ENCODE results near the gene EMX1.

EMX1 gene

DNA sequence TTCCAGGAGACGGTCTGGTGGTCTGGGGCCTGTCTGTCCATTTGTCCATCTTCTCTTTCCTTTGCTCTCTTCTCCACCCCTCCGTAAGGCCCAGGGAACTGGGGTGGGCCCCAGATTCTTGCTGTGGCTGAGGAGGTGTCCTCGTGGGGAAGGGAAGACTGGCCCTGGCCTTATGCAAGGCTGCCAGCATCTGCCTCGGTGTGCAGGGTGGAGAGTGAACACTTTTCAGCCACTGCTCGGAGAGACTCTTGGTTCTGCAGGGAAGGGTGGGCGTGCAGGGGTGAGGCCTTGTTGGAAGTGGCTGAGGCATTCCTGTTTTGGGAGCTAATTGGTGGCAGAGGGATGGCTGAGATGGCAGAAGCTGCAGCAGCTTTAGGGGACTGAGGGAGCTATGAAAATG, 23.0 kb downstream of the EMX1 start:
- no peak for DNase-seq
- TF ChIP-seq EZH2 (IDR thresholded peaks at IDR 0.05; ENCODE audit: borderline replicate concordance, low read depth, low read length, severe bottlenecking), result no peak
- no peak for TF ChIP-seq CTCF (IDR thresholded peaks at IDR 0.05; ENCODE audit: borderline replicate concordance, extremely low read depth, low read length, poor library complexity, severe bottlenecking)
- H3K4me3 ChIP-seq (ENCODE audit: low read depth in 1 of 2, low read length in 2 of 2), result no peak overlapping the region
- no peaks in the 10 kb centered on the region for H3K9me3 ChIP-seq (ENCODE audit: insufficient read depth, low read length, severe bottlenecking)
- H3K27me3 ChIP-seq (ENCODE audit: insufficient read depth, low read length, poor library complexity), result no peaks in the 10 kb centered on the region
- H3K9ac ChIP-seq (ENCODE audit: low read depth, low read length), result no peak overlapping the region
- H3K27ac ChIP-seq (ENCODE audit: low read length), result no peak overlapping the region
- H4K20me1 ChIP-seq (ENCODE audit: insufficient read depth, low read length), result peaks cover 3% of the 10 kb centered on the region
- H3K79me2 ChIP-seq (ENCODE audit: insufficient read depth, low read length), result no peaks in the 10 kb centered on the region
- ATAC-seq (ENCODE audit: insufficient read depth, low read depth), result no peak
- H3K4me2 ChIP-seq (ENCODE audit: insufficient read depth, low read length), result no peak overlapping the region
- no peak overlapping the region for H2AFZ ChIP-seq (ENCODE audit: low read depth, low read length)
- H3K4me1 ChIP-seq (ENCODE audit: insufficient read depth, low read length), result no peaks in the 10 kb centered on the region
- no peaks in the 10 kb centered on the region for H3K36me3 ChIP-seq (ENCODE audit: insufficient read depth, low read length)

- Histone ChIP-seq H3K79me2 (ENCODE audit: insufficient read depth, low read length) (no peaks in the 10 kb centered on the region), H3K4me1 (ENCODE audit: insufficient read depth, low read length) (no peaks in the 10 kb centered on the region), H4K20me1 (ENCODE audit: insufficient read depth, low read length) (peaks cover 3% of the 10 kb centered on the region), H3K9me3 (ENCODE audit: insufficient read depth, low read length, severe bottlenecking) (no peaks in the 10 kb centered on the region), H3K4me2 (ENCODE audit: insufficient read depth, low read length) (no peak overlapping the region), H3K4me3 (ENCODE audit: low read depth in 1 of 2, low read length in 2 of 2) (no peak overlapping the region), H3K27ac (ENCODE audit: low read length) (no peak overlapping the region), H3K36me3 (ENCODE audit: insufficient read depth, low read length) (no peaks in the 10 kb centered on the region), H2AFZ (ENCODE audit: low read depth, low read length) (no peak overlapping the region), H3K9ac (ENCODE audit: low read depth, low read length) (no peak overlapping the region), H3K27me3 (ENCODE audit: insufficient read depth, low read length, poor library complexity) (no peaks in the 10 kb centered on the region)
- DNase-seq (no peak), ATAC-seq (ENCODE audit: insufficient read depth, low read depth) (no peak)
- TF ChIP-seq EZH2 (IDR thresholded peaks at IDR 0.05; ENCODE audit: borderline replicate concordance, low read depth, low read length, severe bottlenecking), result no peak
- no peak for TF ChIP-seq CTCF (IDR thresholded peaks at IDR 0.05; ENCODE audit: borderline replicate concordance, extremely low read depth, low read length, poor library complexity, severe bottlenecking)
Measured at GRCh38 chr2:72940786-72941185, 23.5 kb downstream of the EMX1 start.

- H3K4me1 ChIP-seq (ENCODE audit: insufficient read depth, low read length), result no peaks in the 10 kb centered on the region
- no peaks in the 10 kb centered on the region for H3K27me3 ChIP-seq (ENCODE audit: insufficient read depth, low read length, poor library complexity)
- no peak overlapping the region for H3K4me3 ChIP-seq (ENCODE audit: low read depth in 1 of 2, low read length in 2 of 2)
- H3K4me2 ChIP-seq (ENCODE audit: insufficient read depth, low read length), result no peak overlapping the region
- no peak overlapping the region for H2AFZ ChIP-seq (ENCODE audit: low read depth, low read length)
- DNase-seq, result no peak
- H3K27ac ChIP-seq (ENCODE audit: low read length), result no peak overlapping the region
- H4K20me1 ChIP-seq (ENCODE audit: insufficient read depth, low read length), result no peaks in the 10 kb centered on the region
- no peaks in the 10 kb centered on the region for H3K79me2 ChIP-seq (ENCODE audit: insufficient read depth, low read length)
- H3K9me3 ChIP-seq (ENCODE audit: insufficient read depth, low read length, severe bottlenecking), result no peaks in the 10 kb centered on the region
- TF ChIP-seq EZH2 (IDR thresholded peaks at IDR 0.05; ENCODE audit: borderline replicate concordance, low read depth, low read length, severe bottlenecking), result no peak
- TF ChIP-seq CTCF (IDR thresholded peaks at IDR 0.05; ENCODE audit: borderline replicate concordance, extremely low read depth, low read length, poor library complexity, severe bottlenecking), result no peak
- no peaks in the 10 kb centered on the region for H3K36me3 ChIP-seq (ENCODE audit: insufficient read depth, low read length)
- H3K9ac ChIP-seq (ENCODE audit: low read depth, low read length), result no peak overlapping the region
- no peak for ATAC-seq (ENCODE audit: insufficient read depth, low read depth)
Measured at GRCh38 chr2:72942293-72942692, 25.0 kb downstream of the EMX1 start.

DNA sequence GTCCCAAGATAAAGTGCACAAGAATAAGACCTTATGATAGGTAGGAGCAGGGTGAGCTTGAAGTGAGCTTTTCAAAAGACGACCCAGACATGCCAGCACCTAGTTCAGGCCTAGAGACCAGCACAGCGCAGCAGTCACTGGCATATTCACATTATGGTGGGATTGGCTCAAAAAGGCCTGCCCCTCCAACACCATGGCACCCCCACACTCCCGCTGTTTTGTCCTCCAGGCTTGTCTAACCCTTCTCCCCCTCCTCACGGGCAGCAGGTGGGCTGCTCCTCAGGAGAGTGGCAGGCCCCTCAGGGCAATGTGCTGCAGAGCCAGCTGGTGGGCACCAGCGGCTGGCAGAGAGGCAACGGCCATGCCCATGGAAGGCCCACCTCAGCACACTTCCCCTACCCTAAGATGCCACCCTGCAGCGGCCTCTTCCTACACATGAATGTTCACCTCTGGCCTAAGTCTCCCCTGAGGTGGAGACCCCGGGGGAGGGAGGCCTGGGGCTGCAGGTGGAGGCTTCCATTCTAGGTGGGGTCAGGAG, 25.6 kb downstream of the EMX1 start:
- H3K27ac ChIP-seq (ENCODE audit: low read length), result no peak overlapping the region
- ATAC-seq (ENCODE audit: insufficient read depth, low read depth), result no peak

More for the DNA sequence above, 25.6 kb downstream of the EMX1 start:
- Histone ChIP-seq H3K9me3 (ENCODE audit: insufficient read depth, low read length, severe bottlenecking) (no peaks in the 10 kb centered on the region), H3K4me3 (ENCODE audit: low read depth in 1 of 2, low read length in 2 of 2) (no peak overlapping the region), H3K4me2 (ENCODE audit: insufficient read depth, low read length) (no peak overlapping the region), H3K27me3 (ENCODE audit: insufficient read depth, low read length, poor library complexity) (no peaks in the 10 kb centered on the region), H3K9ac (ENCODE audit: low read depth, low read length) (no peak overlapping the region), H4K20me1 (ENCODE audit: insufficient read depth, low read length) (no peaks in the 10 kb centered on the region), H3K36me3 (ENCODE audit: insufficient read depth, low read length) (no peaks in the 10 kb centered on the region), H2AFZ (ENCODE audit: low read depth, low read length) (no peak overlapping the region), H3K79me2 (ENCODE audit: insufficient read depth, low read length) (no peaks in the 10 kb centered on the region), H3K4me1 (ENCODE audit: insufficient read depth, low read length) (no peaks in the 10 kb centered on the region)
- no peak for DNase-seq
- no peak for TF ChIP-seq EZH2 (IDR thresholded peaks at IDR 0.05; ENCODE audit: borderline replicate concordance, low read depth, low read length, severe bottlenecking)
- no peak for TF ChIP-seq CTCF (IDR thresholded peaks at IDR 0.05; ENCODE audit: borderline replicate concordance, extremely low read depth, low read length, poor library complexity, severe bottlenecking)
